Measurements from ENCODE around the gene ARID3A.

ARID3A gene

GRCh38 chr19:963486-963951 is 37.7 kb downstream of the ARID3A start:
- no peak for DNase-seq (ENCODE audit: low read depth)

GRCh38 chr19:964116-964520 is 38.3 kb downstream of the ARID3A start:
- DNase-seq (ENCODE audit: low read depth), result no peak

GRCh38 chr19:964761-965694 is 39.2 kb downstream of the ARID3A start:
- peak; percentile 59 for DNase-seq (ENCODE audit: low read depth)

- no peak for DNase-seq (ENCODE audit: low read depth)
These were observed 40.8 kb downstream of the ARID3A start for GRCh38 chr19:966485-967088.

DNA sequence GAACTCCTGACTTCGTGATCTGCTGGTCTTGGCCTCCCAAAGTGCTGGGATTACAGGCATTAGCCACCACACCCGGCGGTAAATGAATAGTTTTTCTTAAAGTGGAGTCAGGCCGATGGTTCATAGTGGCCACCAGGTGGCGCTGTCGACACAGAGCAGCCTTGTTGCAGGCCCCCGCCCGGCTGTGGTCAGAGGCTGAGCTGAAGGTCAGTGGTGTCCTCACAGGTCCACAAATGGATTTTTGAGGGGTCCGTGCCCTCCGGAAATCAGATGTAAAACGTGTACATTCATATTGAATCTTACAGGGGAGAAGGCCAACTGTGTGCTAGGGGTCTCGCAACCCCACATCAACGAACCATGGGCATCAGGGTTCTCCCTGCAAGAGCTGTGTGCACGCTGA is 44.9 kb downstream of the ARID3A start:
- peak; percentile 35 for DNase-seq (ENCODE audit: low read depth)

DNA sequence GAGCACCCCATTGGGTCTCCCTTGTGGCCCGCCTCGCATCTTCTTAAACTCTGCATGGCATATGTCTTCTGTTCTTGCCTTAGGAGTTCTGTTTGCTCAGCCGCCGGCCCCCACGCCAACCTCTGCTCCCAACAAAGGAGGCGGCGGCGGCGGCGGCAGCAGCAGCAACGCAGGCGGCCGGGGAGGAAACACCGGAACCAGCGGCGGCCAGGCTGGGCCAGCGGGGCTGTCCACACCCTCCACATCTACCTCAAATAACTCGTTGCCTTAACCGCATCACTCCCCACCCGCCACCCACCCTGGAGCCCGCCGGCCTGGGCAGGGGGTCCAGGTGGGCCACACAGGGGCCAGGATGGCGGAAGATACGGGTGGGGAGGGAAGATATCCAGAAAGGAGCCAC is 46.0 kb downstream of the ARID3A start:
- DNase-seq (ENCODE audit: low read depth), result no peak

DNA sequence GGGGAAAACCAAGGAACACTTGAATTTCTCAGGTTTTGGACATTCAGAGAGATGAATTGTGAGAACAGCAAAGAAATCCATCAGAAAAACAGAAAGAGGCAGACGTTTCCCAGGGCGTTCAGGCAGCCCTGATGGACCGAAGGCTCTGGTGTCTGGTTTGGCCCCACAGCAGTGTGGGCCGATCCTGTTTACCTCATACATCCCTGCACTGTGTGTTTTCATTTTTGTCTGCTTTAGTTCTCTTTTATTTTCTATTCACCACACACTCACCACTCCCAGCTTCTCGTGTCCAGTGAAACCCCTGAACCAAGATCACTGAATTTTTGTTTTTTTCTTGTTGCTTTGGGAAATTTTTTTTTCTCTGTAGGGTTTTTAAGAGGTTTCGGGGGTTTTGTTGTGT is 46.4 kb downstream of the ARID3A start:
- no peak for DNase-seq (ENCODE audit: low read depth)

- DNase-seq (ENCODE audit: low read depth), result no peak
These were observed 48.1 kb downstream of the ARID3A start for GRCh38 chr19:973726-974563.

DNA sequence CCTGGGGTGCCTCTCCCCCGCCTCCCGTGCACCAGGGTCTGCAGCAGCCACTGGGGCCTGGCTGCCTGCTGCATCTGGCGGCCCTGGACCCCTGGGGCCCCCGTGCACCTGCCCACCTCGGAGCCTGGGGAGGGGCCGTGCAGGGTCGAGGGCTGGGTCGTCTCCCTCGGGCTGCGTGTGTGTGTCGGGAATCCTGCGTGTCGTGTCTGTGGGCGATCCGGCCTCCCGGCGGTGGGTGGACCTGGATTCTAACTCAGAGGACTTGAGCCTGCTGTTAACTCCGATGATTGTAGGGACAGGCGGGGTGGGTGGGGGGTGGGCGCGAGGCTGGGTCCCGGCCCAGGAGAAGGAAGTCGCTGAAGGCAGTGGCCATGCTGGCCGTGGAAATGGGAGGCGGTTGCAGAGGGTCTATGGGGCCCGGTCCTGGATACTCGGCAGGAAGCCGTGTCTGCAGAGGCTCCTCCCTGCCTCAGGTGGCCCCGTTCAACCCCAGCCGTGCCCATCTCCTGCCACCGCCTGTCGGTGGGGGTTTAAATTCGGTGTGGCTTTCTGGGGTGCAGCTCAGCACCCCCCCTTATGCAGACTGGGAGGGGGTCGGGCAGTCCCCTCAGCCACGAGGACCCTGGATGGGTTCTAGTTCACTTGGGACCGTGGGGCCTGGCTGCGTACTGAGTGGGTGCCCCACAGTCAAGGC is 48.9 kb downstream of the ARID3A start:
- no peak for DNase-seq (ENCODE audit: low read depth)

DNA sequence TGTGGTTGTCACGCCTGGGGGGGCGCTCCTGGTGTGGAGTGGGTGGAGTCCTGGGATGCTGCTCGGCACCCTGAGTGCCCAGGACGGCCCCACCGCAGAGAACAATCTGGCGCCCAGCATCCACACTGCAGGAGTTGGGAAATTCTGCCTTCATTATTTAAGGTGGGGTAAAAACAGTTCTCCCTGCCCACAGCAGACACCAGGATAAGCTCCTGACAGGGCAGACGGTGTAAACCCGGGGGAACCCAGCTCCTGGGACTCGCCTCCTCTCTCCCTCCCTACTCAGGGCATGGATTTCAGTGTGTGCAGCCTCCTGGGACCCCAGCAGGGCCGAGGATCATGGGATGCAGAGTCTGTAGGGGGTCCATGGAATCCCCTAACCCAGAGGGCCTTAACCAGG is 50.6 kb downstream of the ARID3A start:
- no peak for DNase-seq (ENCODE audit: low read depth)

GRCh38 chr19:977058-977464 is 51.2 kb downstream of the ARID3A start:
- DNase-seq (ENCODE audit: low read depth), result no peak

- DNase-seq (ENCODE audit: low read depth), result no peak
These were observed 53.5 kb downstream of the ARID3A start for GRCh38 chr19:979318-979741.

GRCh38 chr19:980133-980998 is 54.5 kb downstream of the ARID3A start:
- DNase-seq (ENCODE audit: low read depth), result no peak

GRCh38 chr19:982567-983170 is 56.8 kb downstream of the ARID3A start:
- peak; percentile 67 for DNase-seq (ENCODE audit: low read depth)

- peak; percentile 93 for DNase-seq (ENCODE audit: low read depth)
These were observed 58.5 kb downstream of the ARID3A start, which contains the start of gene WDR18 for GRCh38 chr19:984165-984967. Gene WDR18 (plus strand): TSS chr19:984345. CDS start chr19:984354, 9 bp downstream.

DNA sequence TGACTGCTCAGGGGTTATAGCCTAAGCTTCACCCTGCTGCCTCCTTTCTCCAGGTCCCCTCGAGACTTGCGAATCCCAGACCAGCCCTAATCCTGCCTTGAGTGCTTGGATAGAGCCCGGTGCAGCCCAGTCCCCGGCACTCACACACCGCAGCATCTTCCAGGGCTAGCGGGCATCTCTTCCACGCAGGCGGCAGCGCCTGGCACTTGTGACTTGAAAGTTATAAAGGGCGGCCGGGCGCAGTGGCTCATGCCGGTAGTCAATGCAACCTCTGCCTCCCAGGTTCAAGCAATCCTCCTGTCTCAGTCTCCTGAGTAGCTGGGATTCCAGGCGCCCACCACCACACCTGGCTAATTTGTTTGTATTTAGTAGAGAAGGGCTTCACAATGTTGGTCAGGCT is 60.2 kb downstream of the ARID3A start:
- DNase-seq (ENCODE audit: low read depth), result no peak

- DNase-seq (ENCODE audit: low read depth), result no peak
These were observed 62.2 kb downstream of the ARID3A start for GRCh38 chr19:988081-988480.

GRCh38 chr19:988510-988909 is 62.7 kb downstream of the ARID3A start:
- no peak for DNase-seq (ENCODE audit: low read depth)

DNA sequence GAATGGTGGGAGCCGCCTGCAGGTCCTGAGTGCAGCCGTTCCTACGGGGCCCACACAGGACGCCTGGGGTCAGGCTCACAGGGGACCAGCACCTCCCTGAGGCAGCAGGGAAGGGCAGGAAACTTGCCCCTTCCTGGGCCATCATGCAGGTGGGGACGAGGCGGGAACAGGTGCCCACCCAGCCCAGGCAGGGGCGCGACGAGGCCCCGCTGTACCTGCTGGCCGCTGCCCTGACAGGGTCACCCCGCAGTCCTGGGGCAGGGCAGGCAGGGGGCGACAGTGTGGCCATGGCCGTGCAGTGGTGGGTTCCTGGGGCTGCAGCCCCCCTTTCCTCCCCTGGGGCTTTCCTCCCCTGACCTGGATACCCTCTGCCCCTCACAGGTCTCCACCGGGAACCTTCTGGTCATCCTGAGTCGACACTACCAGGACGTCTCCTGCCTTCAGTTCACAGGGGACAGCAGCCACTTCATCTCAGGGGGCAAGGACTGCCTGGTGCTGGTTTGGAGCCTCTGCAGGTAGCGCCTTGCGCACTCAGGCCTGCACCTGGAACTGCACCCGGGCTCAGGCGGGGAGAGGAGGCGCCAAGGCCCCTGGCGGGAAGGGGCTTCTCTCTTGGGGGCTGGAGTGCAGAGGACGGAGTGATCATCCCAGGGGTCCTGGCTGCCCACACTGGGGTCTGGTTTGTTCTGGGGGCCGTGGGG is 63.7 kb downstream of the ARID3A start:
- DNase-seq (ENCODE audit: low read depth), result no peak

Measured in ELR (cell line).